HEK293T (cell line): ENCODE results near the gene LGALS3BP.

ENCODE experiments used
- CTCF ChIA-PET: fragments of 350-600 bp; formaldehyde crosslinking; extraction: SDS; loops from one replicate; lab custom pipeline; 2021; ENCODE audit warnings: antibody characterized with exemption, inconsistent platforms; lab: Yijun Ruan, JAX
- POLR2A ChIA-PET: fragments of 350-600 bp; formaldehyde crosslinking; extraction: SDS; loops from one replicate; lab custom pipeline; 2020; ENCODE audit warnings: antibody characterized with exemption, inconsistent platforms; lab: Yijun Ruan, JAX
- DNase-seq: peaks from one replicate; pipeline ENCODE4 v3.0.0; 2012; ENCODE audit warnings: mixed read lengths; ENCODE audit errors: extremely low spot score
- ARNT ChIP-seq: fragments of 450-650 bp; IDR thresholded peaks from 2 replicates; pipeline ENCODE4 v1.6.1; 2017; ENCODE audit warnings: mild to moderate bottlenecking
- BHLHE40 ChIP-seq: fragments of 450-650 bp; IDR thresholded peaks from 2 replicates; pipeline ENCODE4 v1.6.1; 2016; ENCODE audit warnings: mild to moderate bottlenecking, moderate library complexity, borderline replicate concordance
- CTBP1 ChIP-seq: fragments of 450-650 bp; IDR thresholded peaks from 2 replicates; pipeline ENCODE4 v1.6.1; 2016; ENCODE audit warnings: borderline replicate concordance
- ELF4 ChIP-seq: fragments of 450-650 bp; IDR thresholded peaks from 2 replicates; pipeline ENCODE4 v1.6.1; 2017; ENCODE audit warnings: antibody characterized with exemption
- FOXA1 ChIP-seq: fragments of 450-650 bp; IDR thresholded peaks from 2 replicates; pipeline ENCODE4 v1.6.1; 2016; ENCODE audit warnings: mild to moderate bottlenecking
- FOXK2 ChIP-seq: fragments of 450-650 bp; IDR thresholded peaks from 2 replicates; pipeline ENCODE4 v1.6.1; 2016; ENCODE audit warnings: mild to moderate bottlenecking
- FOXM1 ChIP-seq: fragments of 450-650 bp; IDR thresholded peaks from 2 replicates; pipeline ENCODE4 v1.6.1; 2017; ENCODE audit warnings: mild to moderate bottlenecking, borderline replicate concordance
- HDGF ChIP-seq: fragments of 450-650 bp; IDR thresholded peaks from 2 replicates; pipeline ENCODE4 v1.6.1; 2017; ENCODE audit warnings: antibody characterized with exemption, borderline replicate concordance
- L3MBTL2 ChIP-seq: fragments of 450-650 bp; conservative IDR thresholded peaks from 2 replicates; pipeline ENCODE4 v1.6.1; 2016; ENCODE audit warnings: mild to moderate bottlenecking
- LEF1 ChIP-seq: fragments of 450-650 bp; IDR thresholded peaks from 2 replicates; pipeline ENCODE4 v1.6.1; 2017; ENCODE audit warnings: mild to moderate bottlenecking, borderline replicate concordance
- NFRKB ChIP-seq: fragments of 450-650 bp; IDR thresholded peaks from 2 replicates; pipeline ENCODE4 v1.6.1; 2016; ENCODE audit warnings: mild to moderate bottlenecking, moderate library complexity
- SP1 ChIP-seq: fragments of 450-650 bp; IDR thresholded peaks from 2 replicates; pipeline ENCODE4 v1.6.1; 2017
- SUZ12 ChIP-seq: fragments of 450-650 bp; IDR thresholded peaks from 2 replicates; pipeline ENCODE4 v1.6.1; 2016; ENCODE audit warnings: mild to moderate bottlenecking
- TARDBP ChIP-seq: fragments of 450-650 bp; IDR thresholded peaks from 2 replicates; pipeline ENCODE4 v1.6.1; 2016
- ZNF384 ChIP-seq: fragments of 450-650 bp; IDR thresholded peaks from 2 replicates; pipeline ENCODE4 v1.6.1; 2016
- TF ChIP-seq, protein P1 (sequence below): fragments of 450-650 bp; IDR thresholded peaks from 2 replicates; pipeline ENCODE4 v1.6.1; 2016

The LGALS3BP gene

GRCh38 chr17:78925234-78925633 lies 54.5 kb downstream of the LGALS3BP start, which contains the start of gene TIMP2:
TSS of gene TIMP2 (minus strand) at chr17:78925387. CDS start at chr17:78925088, 299 bp downstream.
- CTCF ChIA-PET: no interaction called here
- TF ChIP-seq SUZ12: no peak
- TF ChIP-seq ELF4: no peak
- TF ChIP-seq FOXK2: no peak
- TF ChIP-seq SP1: no peak
- TF ChIP-seq HDGF: no peak
- TF ChIP-seq, protein P1, sequence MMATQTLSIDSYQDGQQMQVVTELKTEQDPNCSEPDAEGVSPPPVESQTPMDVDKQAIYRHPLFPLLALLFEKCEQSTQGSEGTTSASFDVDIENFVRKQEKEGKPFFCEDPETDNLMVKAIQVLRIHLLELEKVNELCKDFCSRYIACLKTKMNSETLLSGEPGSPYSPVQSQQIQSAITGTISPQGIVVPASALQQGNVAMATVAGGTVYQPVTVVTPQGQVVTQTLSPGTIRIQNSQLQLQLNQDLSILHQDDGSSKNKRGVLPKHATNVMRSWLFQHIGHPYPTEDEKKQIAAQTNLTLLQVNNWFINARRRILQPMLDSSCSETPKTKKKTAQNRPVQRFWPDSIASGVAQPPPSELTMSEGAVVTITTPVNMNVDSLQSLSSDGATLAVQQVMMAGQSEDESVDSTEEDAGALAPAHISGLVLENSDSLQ: no peak
- POLR2A ChIA-PET: interaction anchor here (0.5 to 1.9 kb wide), 3 partner anchors 9 to 12 kb away, joined by 3 to 5 read pairs (median 4); no protein-coding TSS in a partner anchor
- peak; percentile 94 for DNase-seq

- DNase-seq: peak; percentile 46
- POLR2A ChIA-PET: interaction anchor here (1.9 kb wide), 1 partner anchor 10 kb away, joined by 5 read pairs; no protein-coding TSS in a partner anchor
- CTCF ChIA-PET: no interaction called here
- TF ChIP-seq, protein P1: no peak
- TF ChIP-seq ZNF384: no peak
- no peak for TF ChIP-seq L3MBTL2
- no peak for TF ChIP-seq NFRKB
- no peak for TF ChIP-seq FOXK2
- no peak for TF ChIP-seq FOXM1
- no peak for TF ChIP-seq SUZ12
- TF ChIP-seq SP1: no peak
These were observed 55.1 kb downstream of the LGALS3BP start for GRCh38 chr17:78924481-78925151.

DNA sequence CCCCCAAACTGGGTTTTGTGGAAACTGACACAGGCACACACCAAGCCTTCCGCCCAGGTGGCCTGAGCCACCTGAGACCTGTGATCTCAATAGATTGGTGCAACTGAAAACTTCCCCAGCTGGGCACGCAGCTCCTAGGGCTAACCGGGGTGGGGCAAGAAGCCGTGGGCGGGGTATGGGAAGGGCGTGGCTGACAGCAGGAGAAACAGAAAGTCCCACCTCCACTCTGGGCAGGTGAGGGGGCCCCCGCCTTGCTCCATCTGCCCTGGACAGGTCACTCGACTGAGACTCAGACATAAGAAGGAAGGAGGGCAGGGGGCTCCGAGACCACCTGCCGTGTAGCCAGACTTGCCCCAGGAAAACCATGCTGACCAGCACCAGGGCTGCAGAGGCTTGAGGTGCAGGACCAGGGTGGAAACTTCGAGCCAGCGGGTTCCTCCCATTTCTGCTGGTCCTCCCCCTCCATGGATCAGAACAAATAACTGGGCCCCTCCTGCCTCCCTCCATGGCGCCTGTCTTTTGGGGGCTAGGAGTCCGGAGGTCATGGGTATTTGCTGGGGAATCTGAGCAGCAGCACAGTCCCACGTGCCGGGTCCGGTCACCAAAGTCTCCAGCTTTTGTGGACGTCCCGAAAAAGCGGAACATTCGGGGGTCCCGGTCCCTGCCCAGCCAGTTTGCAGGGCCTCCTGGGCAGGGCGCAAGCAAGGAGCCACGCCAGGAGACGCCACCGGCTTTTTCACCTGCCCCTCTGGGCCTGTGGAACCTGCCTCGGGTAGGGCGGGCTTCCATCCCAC lies 55.9 kb downstream of the LGALS3BP start:
- CTCF ChIA-PET: interaction anchor here (1.1 kb wide), 1 partner anchor 71 kb away, joined by 4 read pairs; no protein-coding TSS in a partner anchor
- DNase-seq: no peak
- TF ChIP-seq NFRKB (no peak), ARNT (no peak), ZNF384 (no peak), TARDBP (no peak), SP1 (no peak), ELF4 (no peak), SUZ12 (no peak), LEF1 (no peak), FOXM1 (no peak), HDGF (no peak), L3MBTL2 (no peak), FOXA1 (no peak), FOXK2 (no peak), CTBP1 (no peak), BHLHE40 (no peak)
- TF ChIP-seq, protein P1: no peak
- POLR2A ChIA-PET: interaction anchor here (1.0 kb wide), 1 partner anchor 16 kb away, joined by 4 read pairs; no protein-coding TSS in a partner anchor

DNA sequence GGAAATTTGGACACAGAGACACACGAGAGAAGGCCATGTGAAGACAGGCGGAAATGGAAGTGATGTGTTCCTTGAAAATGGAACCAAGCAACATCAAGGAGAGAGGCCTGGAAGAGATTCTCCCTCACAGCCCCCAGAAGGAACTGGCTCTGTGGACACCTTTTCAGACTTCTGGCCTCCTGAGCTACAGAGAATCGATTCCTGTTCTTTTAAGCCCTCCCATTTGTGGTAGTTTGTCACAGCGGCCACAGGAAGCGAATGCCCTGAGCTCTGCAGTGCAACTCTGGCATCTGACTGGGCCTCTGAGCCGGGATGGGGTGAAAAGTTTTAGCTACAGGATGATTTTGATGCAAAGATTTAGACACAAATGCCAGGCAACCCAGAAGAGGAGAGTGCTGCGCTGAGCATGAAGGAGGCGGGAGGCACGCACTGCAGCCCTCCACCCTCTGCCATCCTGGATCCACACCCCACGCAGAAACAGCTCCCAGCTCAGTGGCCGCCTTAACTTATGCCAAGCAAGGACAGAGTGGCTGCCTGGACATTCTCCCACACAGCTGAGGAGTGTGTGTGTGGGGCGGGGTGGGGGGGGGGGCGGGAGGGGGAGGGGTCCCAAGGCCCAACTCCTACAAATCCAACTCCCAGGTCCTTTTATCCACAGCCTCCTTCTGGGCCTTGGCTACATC lies 56.8 kb downstream of the LGALS3BP start:
- no peak for DNase-seq
- ChIA-PET CTCF (interaction anchor here (1.1 kb wide), 1 partner anchor 71 kb away, joined by 4 read pairs; no protein-coding TSS in a partner anchor), POLR2A (interaction anchor here (1.0 kb wide), 1 partner anchor 15 kb away, joined by 4 read pairs; no protein-coding TSS in a partner anchor)

More for the DNA sequence above, 56.8 kb downstream of the LGALS3BP start:
- no peak for TF ChIP-seq NFRKB
- TF ChIP-seq BHLHE40: no peak
- no peak for TF ChIP-seq FOXA1
- TF ChIP-seq HDGF: no peak
- TF ChIP-seq SP1: no peak
- TF ChIP-seq ARNT: no peak
- TF ChIP-seq, protein P1: no peak
- TF ChIP-seq SUZ12: no peak
- TF ChIP-seq LEF1: no peak
- no peak for TF ChIP-seq TARDBP
- no peak for TF ChIP-seq ZNF384
